GM19238 (cell line): Measurements from ENCODE around the gene ETS2.

ENCODE experiments used
- DNase-seq: peaks from one replicate; pipeline ENCODE4 v3.0.0; 2011; ENCODE audit warnings: low spot score; ENCODE audit not compliant: insufficient read length

Gene ETS2

GRCh38 chr21:38858026-38858811 lies 52.5 kb downstream of the ETS2 start:
- DNase-seq, result no peak

- DNase-seq, result no peak
Observed at GRCh38 chr21:38858812-38859205, 53.1 kb downstream of the ETS2 start.

GRCh38 chr21:38859852-38860251 lies 54.1 kb downstream of the ETS2 start:
- no peak for DNase-seq

GRCh38 chr21:38861056-38861455 lies 55.3 kb downstream of the ETS2 start:
- DNase-seq, result no peak

- DNase-seq, result peak; percentile 12
Observed at GRCh38 chr21:38861989-38862683, 56.4 kb downstream of the ETS2 start.

GRCh38 chr21:38863291-38863690 lies 57.6 kb downstream of the ETS2 start:
- DNase-seq, result no peak

GRCh38 chr21:38863843-38864363 lies 58.2 kb downstream of the ETS2 start:
- no peak for DNase-seq

GRCh38 chr21:38864964-38865363 lies 59.2 kb downstream of the ETS2 start:
- no peak for DNase-seq

GRCh38 chr21:38869196-38869595 lies 63.5 kb downstream of the ETS2 start:
- no peak for DNase-seq

GRCh38 chr21:38869946-38870345 lies 64.2 kb downstream of the ETS2 start:
- no peak for DNase-seq
